Stimulated activated CD8-positive, alpha-beta memory T cell treated with anti-CD3 and anti-CD28 coated beads, Interleukin-7, amount 100 ng/mL, for 48 hours (primary cell): ENCODE measurements around the gene OSGEP.
A peak's percentile ranks its signal among the peaks of the same experiment; 100 is the strongest.

Source experiments
- DNase-seq, 2 donors: peaks; one replicate each; pipeline ENCODE4 v3.0.0-alpha.2; 2020; ENCODE audit warnings: low read depth in 1 of 2; ENCODE audit errors: extremely low read depth in 1 of 2

OSGEP gene

GRCh38 chr14:20434701-20435581, 19.7 kb downstream of the OSGEP start:
- no peak for DNase-seq

DNA sequence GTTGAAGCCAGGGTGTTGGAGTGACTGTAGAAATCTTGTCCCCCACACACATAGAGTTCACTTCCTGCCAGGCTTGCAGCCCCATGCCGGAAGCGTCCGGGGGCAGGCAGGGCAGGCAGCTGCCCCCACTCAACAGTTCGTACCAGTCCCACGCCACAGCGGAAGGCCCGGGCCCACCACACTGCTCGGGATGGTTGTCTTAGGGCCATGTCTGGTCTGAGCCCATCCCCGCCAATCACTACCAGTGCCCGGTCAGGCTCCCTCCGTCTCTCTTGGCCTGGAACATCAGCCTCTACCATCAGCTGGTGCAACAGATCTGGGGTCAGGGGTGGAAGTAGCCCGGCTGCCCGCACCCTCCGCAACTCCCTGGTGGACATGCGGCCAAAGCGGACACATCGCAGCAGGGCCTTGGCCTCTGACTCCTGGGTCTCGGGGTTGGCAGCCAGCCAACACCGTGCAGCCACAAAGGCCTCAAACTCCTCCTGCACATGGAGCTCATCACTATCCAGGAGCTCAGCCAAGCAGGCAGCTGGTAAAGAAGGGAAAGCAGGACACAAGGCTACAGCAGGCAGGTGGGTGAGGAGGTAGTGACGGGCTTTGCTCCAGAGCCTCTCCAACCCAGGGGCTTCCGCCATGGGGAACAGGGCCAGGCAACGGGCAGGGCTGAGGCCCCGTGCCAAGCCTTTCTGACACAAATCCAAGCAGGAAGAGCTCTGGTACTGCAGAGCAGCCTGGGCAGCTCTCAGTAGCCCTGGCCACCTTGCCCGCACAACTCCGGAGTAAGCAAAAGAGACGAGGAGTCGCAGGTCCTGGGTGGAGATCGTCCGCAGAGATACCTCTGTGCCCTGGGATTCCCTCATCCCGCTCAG, 24.6 kb downstream of the OSGEP start:
- DNase-seq = no peak

GRCh38 chr14:20428802-20429201, 25.8 kb downstream of the OSGEP start:
- DNase-seq = no peak

GRCh38 chr14:20428010-20428365, 26.6 kb downstream of the OSGEP start:
- DNase-seq = no peak

GRCh38 chr14:20427231-20428009, 27.2 kb downstream of the OSGEP start:
- DNase-seq = no peak

DNA sequence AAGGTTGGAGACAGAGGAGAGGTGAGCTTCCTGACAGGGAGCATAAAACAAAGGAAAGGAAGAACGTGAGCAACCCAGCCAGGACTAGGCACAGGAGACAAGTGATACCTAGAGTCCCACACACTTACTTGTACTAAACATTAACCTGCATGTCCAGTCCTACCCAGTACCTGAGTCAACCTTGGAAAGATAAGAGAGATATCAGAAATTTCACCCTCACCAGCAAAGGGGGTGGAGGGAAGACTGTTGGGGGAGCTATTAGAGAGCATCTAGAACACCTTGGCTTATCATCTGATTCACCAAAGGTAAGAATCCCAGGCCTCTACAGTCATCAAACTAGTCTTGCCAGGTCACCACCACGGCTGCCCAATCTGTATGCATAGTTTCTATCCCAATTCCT, 29.8 kb downstream of the OSGEP start:
- no peak for DNase-seq

DNA sequence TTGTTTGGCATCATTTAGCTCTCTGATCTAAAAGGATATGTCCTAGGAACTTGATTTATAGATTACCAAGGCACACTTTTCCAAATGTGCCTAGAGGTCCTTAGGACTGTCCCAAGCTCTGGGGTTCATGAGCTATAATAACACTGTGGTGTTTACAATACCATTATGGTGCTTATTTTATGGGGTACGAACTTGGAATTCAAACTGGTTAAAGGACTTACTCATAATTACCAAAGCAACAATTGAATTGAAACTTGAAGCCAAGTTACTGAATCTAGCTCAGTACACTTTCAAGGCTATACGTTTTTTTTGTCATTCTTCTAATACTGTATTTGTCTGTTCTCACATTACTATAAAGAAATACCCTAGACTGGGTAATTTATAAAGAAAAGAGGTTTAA, 31.7 kb downstream of the OSGEP start:
- no peak for DNase-seq

DNA sequence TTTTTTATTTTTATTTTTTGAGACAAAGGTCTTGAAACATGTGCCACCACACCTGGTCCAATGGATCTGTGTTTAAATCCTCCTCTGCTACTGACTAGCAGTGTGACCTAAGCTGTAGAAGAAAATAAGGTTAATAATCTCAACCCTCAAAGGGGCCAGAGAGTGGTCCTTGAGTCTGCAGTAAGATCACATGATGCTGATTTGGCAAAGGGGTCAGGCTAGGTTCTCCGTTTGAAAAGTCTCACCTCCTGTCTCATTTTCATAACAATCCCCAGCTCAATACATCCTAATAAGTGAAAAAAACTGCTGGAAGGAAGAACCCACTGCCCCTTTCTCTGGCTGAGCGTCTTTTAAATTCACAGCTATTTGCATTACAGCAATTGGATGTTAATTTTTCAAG, 33.3 kb downstream of the OSGEP start:
- DNase-seq = no peak

DNA sequence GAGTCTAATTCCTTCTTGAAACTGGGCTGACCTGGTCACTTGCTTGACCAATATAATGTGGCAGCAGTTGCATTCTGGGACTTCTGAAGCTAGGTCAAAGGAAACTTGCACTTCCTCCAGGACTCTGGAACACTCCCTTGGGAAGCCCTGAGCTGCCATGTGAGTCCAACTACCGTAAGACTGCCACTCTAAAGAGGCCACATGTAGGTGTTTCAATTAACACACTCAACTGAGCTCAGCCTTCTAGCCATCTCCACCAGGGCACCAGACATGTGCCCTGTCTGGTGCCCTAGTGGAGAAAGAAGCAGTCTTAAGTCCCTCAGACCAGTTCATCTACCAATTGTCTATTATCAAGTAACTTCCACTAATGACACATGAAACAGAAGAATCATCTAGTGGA, 35.2 kb downstream of the OSGEP start:
- DNase-seq = no peak

DNA sequence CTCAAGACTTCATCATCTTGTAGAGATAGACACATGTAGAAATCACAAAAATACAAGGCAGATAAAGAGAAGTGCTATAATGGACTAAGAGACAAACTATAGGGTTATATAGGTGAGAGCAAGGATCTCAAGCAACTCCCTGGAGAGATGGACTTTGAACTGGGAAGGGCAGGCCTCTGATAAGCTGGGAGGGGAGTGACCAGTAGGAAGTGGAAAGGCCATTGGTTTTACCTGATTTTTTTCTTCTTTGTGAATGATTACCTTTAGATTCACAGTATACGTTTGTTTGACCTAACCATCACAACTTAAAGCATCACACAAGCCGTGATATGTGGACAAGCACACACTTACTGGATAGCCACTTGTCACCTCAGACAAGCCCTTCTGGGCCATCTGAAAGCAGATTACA, 36.1 kb downstream of the OSGEP start:
- DNase-seq = no peak

DNA sequence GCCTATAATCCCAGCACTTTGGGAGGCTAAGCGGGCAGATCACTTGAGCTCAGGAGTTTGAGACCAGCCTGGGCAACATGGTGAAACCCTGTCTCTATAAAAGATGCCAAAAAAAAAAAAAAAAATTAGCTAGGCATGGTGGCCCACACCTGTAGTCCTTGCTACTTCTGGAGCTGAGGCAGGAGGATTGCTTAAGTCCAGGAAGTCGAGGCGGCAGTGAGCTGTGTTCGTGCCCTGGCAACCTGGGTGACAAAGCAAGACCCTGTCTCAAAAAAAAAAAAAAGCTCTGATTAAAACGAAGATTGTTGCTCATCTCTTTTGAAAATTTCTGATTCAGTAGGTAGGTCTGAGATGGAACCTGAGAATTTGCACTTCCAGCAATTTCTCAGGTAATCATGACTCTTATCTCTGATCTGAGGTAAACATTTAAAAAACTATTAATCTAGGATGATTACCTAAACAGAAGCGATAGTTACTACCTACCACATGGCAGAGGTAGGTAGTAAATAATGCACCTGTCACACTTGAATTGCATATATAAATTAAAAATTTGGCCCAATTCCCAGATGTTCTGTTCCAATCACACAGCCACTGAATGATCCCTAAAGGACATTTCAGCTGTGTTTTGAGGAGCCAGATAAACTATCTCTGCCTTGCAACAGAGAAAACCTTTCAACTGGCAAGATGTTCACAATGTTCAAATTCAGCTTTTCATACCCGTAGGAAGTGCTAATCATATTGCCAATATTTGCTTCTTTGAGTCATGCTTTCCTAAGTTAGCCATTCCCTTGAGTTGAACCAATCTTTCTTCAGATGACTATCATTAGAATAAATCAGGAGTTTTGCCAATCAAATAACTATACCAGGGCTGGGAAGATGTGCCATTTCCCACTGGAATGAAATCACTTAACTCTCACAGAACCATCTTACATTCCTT, 37.1 kb downstream of the OSGEP start:
- DNase-seq = no peak

DNA sequence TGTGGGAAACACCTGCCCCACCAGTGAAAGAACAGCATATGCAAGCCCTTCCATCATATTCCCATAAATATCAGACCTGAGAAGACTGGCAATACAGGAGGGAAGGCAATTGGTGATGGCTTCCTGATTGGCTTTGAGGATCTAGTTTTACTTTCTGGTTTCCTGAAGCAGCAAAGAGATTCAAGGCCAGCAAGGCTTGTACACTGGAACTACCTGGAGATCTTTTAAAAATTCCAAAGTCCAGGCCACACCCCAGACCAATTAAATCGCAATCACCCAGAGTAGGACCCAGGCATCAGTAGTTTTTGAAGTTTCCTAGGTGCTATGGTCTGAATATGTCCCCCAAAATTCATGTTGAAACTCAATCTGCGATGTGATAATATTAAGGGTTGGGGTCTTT, 38.4 kb downstream of the OSGEP start:
- DNase-seq = no peak

- no peak for DNase-seq
These were observed 38.8 kb downstream of the OSGEP start for GRCh38 chr14:20415782-20416206.

DNA sequence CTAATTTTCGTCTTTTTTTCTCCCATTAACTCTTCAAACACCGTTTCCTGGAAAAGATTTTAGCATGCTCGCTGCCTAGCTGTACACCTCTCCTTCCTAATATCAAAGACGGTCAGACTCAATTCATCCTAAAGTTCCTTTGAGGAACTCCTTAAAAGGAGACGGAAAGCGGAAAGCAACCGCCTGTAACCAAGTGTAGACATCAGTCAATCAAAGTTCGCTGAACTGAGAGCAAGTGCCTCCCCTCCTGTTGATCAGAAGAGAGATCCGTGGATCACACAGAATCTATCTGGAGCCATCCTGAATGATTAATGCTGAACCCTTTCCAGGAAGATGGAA, 40.9 kb downstream of the OSGEP start:
- no peak for DNase-seq

- DNase-seq = peak; percentile 60 to 68
These were observed 41.5 kb downstream of the OSGEP start, which contains the start of gene TEP1 for GRCh38 chr14:20412876-20413743. Gene TEP1, minus strand, starts transcription at chr14:20413501. Its CDS starts 5,062 bp downstream, at chr14:20408439.

- DNase-seq = no peak
These were observed 42.2 kb downstream of the OSGEP start for GRCh38 chr14:20412411-20412810.

- DNase-seq = no peak
These were observed 45.4 kb downstream of the OSGEP start for GRCh38 chr14:20409226-20409625.

DNA sequence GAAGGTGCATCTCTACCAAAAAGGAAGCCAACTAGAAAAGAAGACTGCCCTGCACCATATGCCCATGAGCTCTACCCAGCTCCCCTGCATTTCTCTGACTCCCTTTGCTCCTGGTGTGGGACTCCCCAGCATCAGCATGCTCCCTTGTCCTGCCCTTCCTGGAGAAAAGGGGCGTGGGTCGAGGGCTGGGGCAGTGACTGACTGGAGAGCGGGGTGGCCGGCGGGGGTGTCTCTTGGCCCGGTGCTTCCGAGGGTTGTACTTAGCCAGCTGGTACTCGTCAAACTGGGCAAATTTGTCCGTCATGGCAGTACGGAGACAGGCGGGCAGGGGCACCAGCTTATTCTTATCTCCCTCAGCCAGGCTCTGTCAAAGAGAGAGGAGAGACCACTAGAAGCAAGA, 51.1 kb downstream of the OSGEP start:
- no peak for DNase-seq

DNA sequence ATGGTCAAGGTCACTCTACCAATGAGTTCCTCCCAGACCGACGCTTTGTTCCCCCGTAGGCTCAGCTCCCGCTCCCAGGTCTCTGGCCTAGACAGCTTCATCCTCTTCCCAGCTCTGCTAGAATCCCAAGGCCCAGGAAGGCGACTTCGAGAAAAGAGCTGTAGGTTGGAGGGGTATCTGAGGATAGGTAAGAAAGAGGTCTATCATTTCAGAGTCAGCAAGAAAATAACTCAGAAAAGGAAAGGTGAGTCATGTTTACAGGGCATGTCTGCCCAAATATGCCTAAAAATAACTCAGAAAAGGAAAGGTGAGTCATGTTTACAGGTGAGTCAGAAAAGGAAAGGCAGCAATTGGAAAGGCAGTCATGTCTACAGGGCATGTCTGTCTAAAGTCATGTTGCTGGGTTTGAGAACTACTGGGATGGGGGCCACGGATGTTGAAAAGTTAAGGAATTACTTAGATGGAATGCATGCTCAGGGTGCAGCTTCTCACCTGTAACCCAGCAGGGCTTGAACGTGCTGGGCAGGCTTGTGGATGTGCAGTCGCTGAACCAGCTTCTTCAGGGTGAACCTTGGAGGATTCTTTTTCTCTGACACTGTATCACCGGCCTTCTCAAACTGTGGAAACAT, 53.5 kb downstream of the OSGEP start:
- DNase-seq = no peak
